Measurements from ENCODE around the gene RNASEL.
"Not testable (repeated sequence)": the region's sequence is repeated elsewhere in the genome, so short reads cannot be mapped to it uniquely, and the experiment has no call there.

The RNASEL gene

DNA sequence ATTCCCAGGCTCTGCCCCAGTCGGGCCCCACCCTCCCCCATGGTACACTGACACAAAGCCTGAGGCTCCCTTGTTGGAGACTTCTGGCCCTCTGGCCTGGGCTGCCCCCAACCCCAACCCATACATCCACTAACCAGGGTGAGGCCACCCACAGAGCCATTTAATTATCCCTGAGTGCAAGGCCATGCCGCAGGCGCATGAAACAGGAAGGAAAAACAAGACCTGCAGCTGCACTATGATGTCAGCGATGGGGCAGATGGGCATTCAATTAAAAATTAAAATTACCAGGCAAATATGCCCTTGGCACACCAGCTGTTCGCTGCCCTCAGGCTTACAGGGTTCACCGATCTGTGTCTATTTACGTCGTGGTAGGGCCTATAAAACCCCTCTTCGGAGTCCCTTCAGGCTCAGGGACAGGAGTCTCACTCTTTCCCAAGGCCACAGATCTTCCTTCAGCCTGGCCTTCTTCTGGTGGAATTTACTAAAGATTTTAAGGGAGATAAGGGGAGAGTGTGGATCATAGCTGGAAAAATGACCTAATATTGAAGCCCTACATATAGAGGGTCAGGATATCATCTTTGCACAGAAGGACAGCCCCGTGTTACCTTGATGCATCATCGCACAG lies 44.7 kb upstream of the RNASEL start:
- ATAC-seq = peak; percentile 29; the same call in 1 of the 3 replicates
- TF ChIP-seq CSDC2 (CRISPR knock-in tag; IDR thresholded peaks at IDR 0.05) (no peak), SNAI2 (CRISPR knock-in tag; IDR thresholded peaks at IDR 0.05) (no peak), ZNF70 (CRISPR knock-in tag; IDR thresholded peaks at IDR 0.05) (peak; percentile 41; the same call in 1 of the 2 replicates), TCF4 (CRISPR knock-in tag; IDR thresholded peaks at IDR 0.05; ENCODE audit: borderline replicate concordance) (peak; percentile 82)

GRCh38 chr1:182633031-182633430 lies 44.0 kb upstream of the RNASEL start:
- ATAC-seq = no peak
- TF ChIP-seq TOX (CRISPR knock-in tag; IDR thresholded peaks at IDR 0.05; ENCODE audit: borderline replicate concordance) (no peak), BACH2 (CRISPR knock-in tag; IDR thresholded peaks at IDR 0.05; ENCODE audit: borderline replicate concordance) (no peak), ESRRG (CRISPR knock-in tag; IDR thresholded peaks at IDR 0.05) (no peak), ZNF8 (CRISPR knock-in tag; IDR thresholded peaks at IDR 0.05) (no peak), ISL1 (CRISPR knock-in tag; IDR thresholded peaks at IDR 0.05) (no peak), CREB5 (CRISPR knock-in tag; IDR thresholded peaks at IDR 0.05; ENCODE audit: low read depth) (no peak), TSHZ2 (CRISPR knock-in tag; IDR thresholded peaks at IDR 0.05) (no peak), CSDC2 (CRISPR knock-in tag; IDR thresholded peaks at IDR 0.05) (no peak), OSR1 (CRISPR knock-in tag; IDR thresholded peaks at IDR 0.05) (no peak), PPARA (CRISPR knock-in tag; IDR thresholded peaks at IDR 0.05; ENCODE audit: borderline replicate concordance) (no peak), ZNF70 (CRISPR knock-in tag; IDR thresholded peaks at IDR 0.05) (no peak), ARNTL (CRISPR knock-in tag; IDR thresholded peaks at IDR 0.05; ENCODE audit: borderline replicate concordance, low read depth) (no peak), RARB (CRISPR knock-in tag; IDR thresholded peaks at IDR 0.05) (no peak), TCF4 (CRISPR knock-in tag; IDR thresholded peaks at IDR 0.05; ENCODE audit: borderline replicate concordance) (no peak), ZC3H10 (CRISPR knock-in tag; IDR thresholded peaks at IDR 0.05) (no peak)
- TF ChIP-seq, protein P1, sequence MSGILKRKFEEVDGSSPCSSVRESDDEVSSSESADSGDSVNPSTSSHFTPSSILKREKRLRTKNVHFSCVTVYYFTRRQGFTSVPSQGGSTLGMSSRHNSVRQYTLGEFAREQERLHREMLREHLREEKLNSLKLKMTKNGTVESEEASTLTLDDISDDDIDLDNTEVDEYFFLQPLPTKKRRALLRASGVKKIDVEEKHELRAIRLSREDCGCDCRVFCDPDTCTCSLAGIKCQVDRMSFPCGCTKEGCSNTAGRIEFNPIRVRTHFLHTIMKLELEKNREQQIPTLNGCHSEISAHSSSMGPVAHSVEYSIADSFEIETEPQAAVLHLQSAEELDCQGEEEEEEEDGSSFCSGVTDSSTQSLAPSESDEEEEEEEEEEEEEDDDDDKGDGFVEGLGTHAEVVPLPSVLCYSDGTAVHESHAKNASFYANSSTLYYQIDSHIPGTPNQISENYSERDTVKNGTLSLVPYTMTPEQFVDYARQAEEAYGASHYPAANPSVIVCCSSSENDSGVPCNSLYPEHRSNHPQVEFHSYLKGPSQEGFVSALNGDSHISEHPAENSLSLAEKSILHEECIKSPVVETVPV (CRISPR knock-in tag; IDR thresholded peaks at IDR 0.05) = no peak
- TF ChIP-seq, protein P2, sequence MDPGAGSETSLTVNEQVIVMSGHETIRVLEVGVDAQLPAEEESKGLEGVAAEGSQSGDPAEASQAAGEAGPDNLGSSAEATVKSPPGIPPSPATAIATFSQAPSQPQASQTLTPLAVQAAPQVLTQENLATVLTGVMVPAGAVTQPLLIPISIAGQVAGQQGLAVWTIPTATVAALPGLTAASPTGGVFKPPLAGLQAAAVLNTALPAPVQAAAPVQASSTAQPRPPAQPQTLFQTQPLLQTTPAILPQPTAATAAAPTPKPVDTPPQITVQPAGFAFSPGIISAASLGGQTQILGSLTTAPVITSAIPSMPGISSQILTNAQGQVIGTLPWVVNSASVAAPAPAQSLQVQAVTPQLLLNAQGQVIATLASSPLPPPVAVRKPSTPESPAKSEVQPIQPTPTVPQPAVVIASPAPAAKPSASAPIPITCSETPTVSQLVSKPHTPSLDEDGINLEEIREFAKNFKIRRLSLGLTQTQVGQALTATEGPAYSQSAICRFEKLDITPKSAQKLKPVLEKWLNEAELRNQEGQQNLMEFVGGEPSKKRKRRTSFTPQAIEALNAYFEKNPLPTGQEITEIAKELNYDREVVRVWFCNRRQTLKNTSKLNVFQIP (CRISPR knock-in tag; IDR thresholded peaks at IDR 0.05; ENCODE audit: borderline replicate concordance, low read depth) = no peak

DNA sequence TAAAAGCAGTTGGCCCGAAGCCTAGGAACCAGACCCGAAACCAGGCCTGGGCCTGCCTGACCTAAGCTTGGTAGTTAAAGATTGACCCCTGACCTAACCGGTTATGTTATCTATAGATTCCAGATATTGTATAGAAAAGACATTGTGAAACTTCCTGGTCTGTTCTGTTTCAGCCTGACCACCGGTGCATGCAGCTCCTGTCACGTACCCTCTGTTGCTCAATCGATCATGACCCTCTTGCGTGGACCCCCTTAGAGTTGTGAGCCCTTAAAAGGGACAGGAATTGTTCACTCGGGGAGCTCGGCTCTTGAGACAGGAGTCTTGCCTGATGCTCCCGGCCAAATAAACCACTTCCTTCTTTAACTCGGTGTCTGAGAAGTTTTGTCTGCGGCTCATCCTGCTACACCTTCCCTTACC lies 43.4 kb upstream of the RNASEL start:
- not testable (repeated sequence) for ATAC-seq

GRCh38 chr1:182631954-182632353 lies 42.9 kb upstream of the RNASEL start:
- TF ChIP-seq TSHZ2 (CRISPR knock-in tag; IDR thresholded peaks at IDR 0.05) = no peak
- TF ChIP-seq ISL1 (CRISPR knock-in tag; IDR thresholded peaks at IDR 0.05) = no peak
- no peak for TF ChIP-seq SNAI2 (CRISPR knock-in tag; IDR thresholded peaks at IDR 0.05)
- TF ChIP-seq ZNF8 (CRISPR knock-in tag; IDR thresholded peaks at IDR 0.05) = no peak
- no peak for TF ChIP-seq ZNF70 (CRISPR knock-in tag; IDR thresholded peaks at IDR 0.05)
- TF ChIP-seq BACH2 (CRISPR knock-in tag; IDR thresholded peaks at IDR 0.05; ENCODE audit: borderline replicate concordance) = no peak
- TF ChIP-seq PATZ1 (CRISPR knock-in tag; IDR thresholded peaks at IDR 0.05; ENCODE audit: borderline replicate concordance) = no peak
- no peak for TF ChIP-seq ESRRG (CRISPR knock-in tag; IDR thresholded peaks at IDR 0.05)
- ATAC-seq = no peak

Data from SK-N-SH treated with all-trans-retinoic acid at 6 μM for 48 hours (cell line).